H1 (cell line): ENCODE data around the gene CFAP65. TPM values are rescaled to one million over a fixed set of nuclear protein-coding genes. Genes with fewer than 3 reads are reported as not detected.

Experiments
- CTCF ChIA-PET: fragments of 300-600 bp; sonication (Branson Sonifier 250); formaldehyde crosslinking; loops from one replicate; lab custom pipeline; 2021; ENCODE audit not compliant: partially characterized antibody; lab: Charles Lee
- POLR2A ChIA-PET: fragments of 300-600 bp; sonication (Branson Sonifier 250); formaldehyde crosslinking; loops from one replicate; lab custom pipeline; 2021; ENCODE audit warnings: inconsistent platforms; ENCODE audit not compliant: partially characterized antibody; lab: Charles Lee
- DNase-seq, 2 experiments: peaks; one replicate each; pipeline versions ENCODE4 v3.0.0 to v3.0.0-alpha.2; 2010 to 2022; ENCODE audit warnings: low spot score in 2 of 2, low read depth in 1 of 2, mixed read lengths in 1 of 2
- FAIRE-seq: peaks from 2 replicates; lab custom pipeline; 2011; peaks lifted over from hg19 to GRCh38; lab: Jason Lieb, UNC
- H2AFZ ChIP-seq: 2 replicates; pipeline ENCODE4 v1.8.1; 2012; ENCODE audit warnings: low read length, inconsistent platforms
- H2AK5ac ChIP-seq: 2 replicates; pipeline ENCODE4 v1.6.1; 2013; ENCODE audit warnings: low read depth, low read length
- H2BK120ac ChIP-seq: replicated peaks from 2 replicates; pipeline ENCODE3; 2013; ENCODE audit warnings: low read depth, low read length, inconsistent platforms
- H2BK12ac ChIP-seq: 2 replicates; pipeline ENCODE4 v1.6.1; 2013; ENCODE audit warnings: low read depth, low read length
- H2BK15ac ChIP-seq: 2 replicates; pipeline ENCODE4 v1.6.1; 2013; ENCODE audit warnings: low read length
- H2BK20ac ChIP-seq: 2 replicates; pipeline ENCODE4 v1.6.1; 2013; ENCODE audit warnings: low read length
- H2BK5ac ChIP-seq: 2 replicates; pipeline ENCODE4 v1.6.1; 2013; ENCODE audit warnings: low read depth, low read length
- H3K14ac ChIP-seq: 2 replicates; pipeline ENCODE4 v1.6.1; 2013; ENCODE audit warnings: inconsistent platforms; ENCODE audit not compliant: insufficient read length
- H3K18ac ChIP-seq: 2 replicates; pipeline ENCODE4 v1.6.1; 2013; ENCODE audit warnings: low read length; ENCODE audit errors: extremely low read depth
- H3K23ac ChIP-seq: 2 replicates; pipeline ENCODE4 v1.6.1; 2013; ENCODE audit warnings: inconsistent platforms; ENCODE audit not compliant: insufficient read length
- H3K23me2 ChIP-seq: 2 replicates; pipeline ENCODE4 v1.6.1; 2013; ENCODE audit warnings: low read depth, low read length
- H3K27ac ChIP-seq: 2 replicates; pipeline ENCODE4 v1.6.1; 2011; ENCODE audit warnings: low read depth, low read length, inconsistent platforms
- H3K27me3 ChIP-seq, 4 experiments: replicated peaks in 1 of 4; 1 replicate in 1 of 4; 2 replicates in 3 of 4; pipeline versions ENCODE4 v1.6.1 to v1.8.1; 2011 to 2013; ENCODE audit warnings: low read length in 3 of 4, mild to moderate bottlenecking in 3 of 4, inconsistent platforms in 2 of 4, mixed read lengths in 2 of 4, moderate library complexity in 1 of 4; ENCODE audit not compliant: control insufficient read depth in 3 of 4, insufficient read depth in 3 of 4; ENCODE audit errors: extremely low read depth in 1 of 4
- H3K36me3 ChIP-seq, 4 experiments: 2 replicates each; pipeline versions ENCODE4 v1.6.1 to v1.8.1; 2011 to 2013; ENCODE audit warnings: mild to moderate bottlenecking in 4 of 4, low read length in 3 of 4, moderate library complexity in 2 of 4, control low read depth in 1 of 4, inconsistent platforms in 1 of 4; ENCODE audit not compliant: insufficient read depth in 4 of 4, control insufficient read depth in 2 of 4
- H3K4ac ChIP-seq: replicated peaks from 2 replicates; pipeline ENCODE3; 2013; ENCODE audit warnings: low read length, low read depth, mixed read lengths, inconsistent platforms; ENCODE audit not compliant: insufficient read length
- H3K4me1 ChIP-seq, 4 experiments: replicated peaks in 1 of 4; 1 replicate in 1 of 4; 2 replicates in 3 of 4; pipeline versions ENCODE4 v1.6.1 to v1.8.1; 2011 to 2013; ENCODE audit warnings: low read length in 3 of 4, inconsistent platforms in 2 of 4, mixed read lengths in 1 of 4; ENCODE audit not compliant: insufficient read depth in 4 of 4, control insufficient read depth in 3 of 4
- H3K4me2 ChIP-seq, 2 experiments: 2 replicates each; pipeline versions ENCODE4 v1.6.1 to v1.8.1; 2011 to 2013; ENCODE audit warnings: low read depth in 2 of 2, low read length in 2 of 2, control low read depth in 1 of 2, inconsistent platforms in 1 of 2, mild to moderate bottlenecking in 1 of 2; ENCODE audit not compliant: insufficient read depth in 1 of 2
- H3K4me3 ChIP-seq, 4 experiments: fragments of 200-600, 300-600 bp in 1 of 4; sonication (generic), shearing (Covaris generic), sonication (Bioruptor Twin) in 1 of 4; 2 replicates each; pipeline versions ENCODE4 v1.5.1 to v1.8.1; 2011 to 2016; ENCODE audit warnings: low read length in 4 of 4, low read depth in 3 of 4, control low read depth in 2 of 4, inconsistent platforms in 2 of 4, mild to moderate bottlenecking in 2 of 4, mixed read lengths in 1 of 4, moderate library complexity in 1 of 4; ENCODE audit not compliant: insufficient read depth in 2 of 4; ENCODE audit errors: extremely low read depth in 1 of 4
- H3K56ac ChIP-seq: replicated peaks from 2 replicates; pipeline ENCODE3; 2013; ENCODE audit warnings: low read depth, mild to moderate bottlenecking, mixed read lengths, low read length, inconsistent platforms; ENCODE audit not compliant: insufficient read length
- H3K79me1 ChIP-seq: 2 replicates; pipeline ENCODE4 v1.6.1; 2013; ENCODE audit warnings: low read depth, low read length, control low read depth
- H3K79me2 ChIP-seq, 2 experiments: 2 replicates each; pipeline versions ENCODE4 v1.6.1 to v1.8.1; 2012 to 2013; ENCODE audit warnings: low read length in 2 of 2, mild to moderate bottlenecking in 2 of 2, inconsistent platforms in 1 of 2; ENCODE audit not compliant: insufficient read depth in 2 of 2, control insufficient read depth in 1 of 2
- H3K9ac ChIP-seq, 4 experiments: replicated peaks in 1 of 4; 1 replicate in 1 of 4; 2 replicates in 3 of 4; pipeline versions ENCODE4 v1.6.1 to v1.8.1; 2011 to 2013; ENCODE audit warnings: low read depth in 3 of 4, low read length in 3 of 4, control low read depth in 2 of 4, mild to moderate bottlenecking in 2 of 4, moderate library complexity in 2 of 4, inconsistent platforms in 1 of 4; ENCODE audit errors: extremely low read depth in 1 of 4
- H3K9me3 ChIP-seq, 2 experiments: 2 replicates each; pipeline versions ENCODE4 v1.6.1 to v1.8.1; 2012 to 2013; ENCODE audit warnings: mild to moderate bottlenecking in 2 of 2, moderate library complexity in 2 of 2, control low read depth in 1 of 2, inconsistent platforms in 1 of 2, low read depth in 1 of 2, low read length in 1 of 2, mixed read lengths in 1 of 2; ENCODE audit not compliant: insufficient read depth in 2 of 2
- H4K20me1 ChIP-seq, 2 experiments: replicated peaks in 1 of 2; 2 replicates each; pipeline versions ENCODE3 to v1.8.1; 2011 to 2013; ENCODE audit warnings: inconsistent platforms in 2 of 2, low read length in 2 of 2, mild to moderate bottlenecking in 1 of 2; ENCODE audit not compliant: insufficient read depth in 2 of 2, control insufficient read depth in 1 of 2
- H4K5ac ChIP-seq: 2 replicates; pipeline ENCODE4 v1.6.1; 2013; ENCODE audit warnings: low read length, low read depth, mixed read lengths, inconsistent platforms; ENCODE audit not compliant: insufficient read length
- H4K8ac ChIP-seq: 2 replicates; pipeline ENCODE4 v1.8.0; 2013; ENCODE audit warnings: mild to moderate bottlenecking, moderate library complexity, low read length, inconsistent platforms; ENCODE audit not compliant: insufficient read depth; ENCODE audit errors: extremely low read depth
- H4K91ac ChIP-seq: replicated peaks from 2 replicates; pipeline ENCODE3; 2013; ENCODE audit warnings: low read length, mixed read lengths, inconsistent platforms; ENCODE audit not compliant: insufficient read length
- ATF3 ChIP-seq: IDR thresholded peaks from 2 replicates; pipeline ENCODE4 v1.6.1; 2011; ENCODE audit warnings: low read depth, mild to moderate bottlenecking, low read length; ENCODE audit not compliant: insufficient read depth
- BCL11A ChIP-seq, 2 experiments: IDR thresholded peaks; one replicate each; pipeline ENCODE4 v1.6.1; 2011; ENCODE audit warnings: low read depth in 2 of 2, low read length in 2 of 2, mild to moderate bottlenecking in 2 of 2
- CEBPB ChIP-seq: IDR thresholded peaks from 2 replicates; pipeline ENCODE4 v1.6.1; 2012; ENCODE audit warnings: low read depth, low read length
- E2F6 ChIP-seq: IDR thresholded peaks from 2 replicates; pipeline ENCODE4 v1.6.1; 2012; ENCODE audit warnings: inconsistent platforms
- EGR1 ChIP-seq: IDR thresholded peaks from 2 replicates; pipeline ENCODE4 v1.6.1; 2011; ENCODE audit warnings: low read depth, low read length, borderline replicate concordance
- EZH2 ChIP-seq: fragments of 200-600 bp; sonication (generic); IDR thresholded peaks from 2 replicates; pipeline ENCODE4 v1.7.1; 2012; ENCODE audit warnings: low read depth, mild to moderate bottlenecking, moderate library complexity, low read length, inconsistent platforms; ENCODE audit not compliant: severe bottlenecking
- JUND ChIP-seq: IDR thresholded peaks from 2 replicates; pipeline ENCODE4 v1.6.1; 2011; ENCODE audit warnings: mild to moderate bottlenecking, improper control_type of control experiment, low read length
- MAFK ChIP-seq: IDR thresholded peaks from 2 replicates; pipeline ENCODE4 v1.6.1; 2012; ENCODE audit warnings: low read depth, mild to moderate bottlenecking, improper control_type of control experiment, low read length
- RBBP5 ChIP-seq: IDR thresholded peaks from 2 replicates; pipeline ENCODE4 v1.7.1; 2012; ENCODE audit warnings: low read depth, mild to moderate bottlenecking, inconsistent platforms, low read length, moderate library complexity, borderline replicate concordance
- RXRA ChIP-seq: IDR thresholded peaks from 2 replicates; pipeline ENCODE4 v1.6.1; 2011; ENCODE audit warnings: low read depth, mild to moderate bottlenecking, low read length, moderate library complexity; ENCODE audit not compliant: insufficient read depth
- TAF7 ChIP-seq: optimal IDR thresholded peaks from 2 replicates; pipeline ENCODE3; 2011; ENCODE audit warnings: low read depth, mild to moderate bottlenecking, inconsistent platforms, low read length, moderate library complexity, borderline replicate concordance
- USF2 ChIP-seq: IDR thresholded peaks from 2 replicates; pipeline ENCODE4 v1.6.1; 2011; ENCODE audit warnings: low read length, improper control_type of control experiment
- WGBS, 2 experiments: shearing (Covaris generic) in 1 of 2; methylation state at CpG; one replicate each; pipeline versions ENCODE4 v1.1.6 to v1.1.7; 2013 to 2015; ENCODE audit warnings: low lambda C conversion rate in 2 of 2, mixed read lengths in 2 of 2, inconsistent platforms in 1 of 2, low coverage in 1 of 2, missing lambda C conversion rate in 1 of 2; ENCODE audit not compliant: insufficient replicate concordance in 2 of 2, insufficient coverage in 1 of 2, insufficient read length in 1 of 2; ENCODE audit errors: extremely low coverage in 1 of 2, missing lambda C conversion rate in 1 of 2; 5-methylcytosine and 5-hydroxymethylcytosine counted together
- polyA plus RNA-seq, 7 experiments: library from polyadenylated mRNA; depleted of rRNA in 3 of 7; stranded (reverse) in 5 of 7; unstranded in 2 of 7; fragments of >200 nt in 5 of 7; fragments of 200-250 nt in 2 of 7; gene quantifications; 1 replicate in 5 of 7; 2 replicates in 1 of 7; 4 replicates in 1 of 7; pipeline versions ENCODE4 v1.2.1 to v1.2.3, GENCODE V29; 2011 to 2013; ENCODE audit warnings: missing spikeins in 2 of 7, mixed read lengths in 2 of 7
- total RNA-seq: library from RNA; stranded (reverse); fragmentation: NEBNext Ultra II Directional; extraction: Animal tissue kit (Norgen Biotek cat#: 25700); gene quantifications from 2 replicates; pipeline ENCODE4 v1.2.1, GENCODE V29; 2021

The CFAP65 gene
- total and polyA plus RNA-seq, 2 of the 8 experiments (the other 6 are each of a cell fraction or from before 2014, with no cell fraction given): 0.19 to 0.45 TPM

- Histone ChIP-seq H4K20me1 (no peaks in the 10 kb centered on the region), H2AFZ (no peak overlapping the region), H3K4me1 (no peaks in the 10 kb centered on the region), H3K9ac (no peak overlapping the region), H3K9me3 (no peaks in the 10 kb centered on the region), H2BK120ac (no peak overlapping the region), H2AK5ac (no peak overlapping the region), H3K27ac (no peak overlapping the region), H4K8ac (no peak overlapping the region), H3K18ac (no peak overlapping the region), H2BK15ac (no peak overlapping the region), H4K5ac (no peak overlapping the region), H3K27me3 (peaks cover 4 to 24% (median 16%) of the 10 kb centered on the region in 4 experiments), H3K14ac (no peak overlapping the region), H2BK20ac (no peak overlapping the region), H3K4ac (no peak overlapping the region), H4K91ac (no peak overlapping the region), H3K79me1 (no peaks in the 10 kb centered on the region), H2BK12ac (no peak overlapping the region), H3K23me2 (no peaks in the 10 kb centered on the region), H3K79me2 (no peaks in the 10 kb centered on the region), H3K4me3 (no peak overlapping the region), H3K56ac (no peak overlapping the region), H3K23ac (no peak overlapping the region), H3K4me2 (no peak overlapping the region), H3K36me3 (no peaks in the 10 kb centered on the region), H2BK5ac (no peak overlapping the region)
- no peak for DNase-seq
- no peak for FAIRE-seq
- ChIA-PET POLR2A (interaction anchor here (1.5 kb wide), 1 partner anchor 11 kb away, joined by 3 read pairs; no protein-coding TSS in a partner anchor), CTCF (interaction anchor here (0.7 to 14.7 kb wide), 18 partner anchors 7 to 326 kb away, joined by 3 to 154 read pairs (median 16); partner anchors contain the start of genes CRYBA2 and IHH)
- 67% methylated on average over 2 of the region's 2 CpGs; no CpG with 5 or more reads in 1 of the 2 experiments for WGBS, 2 experiments
- TF ChIP-seq BCL11A (IDR thresholded peaks at IDR 0.05; ENCODE audit: low read depth in 2 of 2, low read length in 2 of 2) (no peak), EGR1 (no peak), ATF3 (no peak), E2F6 (no peak), TAF7 (no peak), USF2 (no peak), EZH2 (no peak), CEBPB (no peak), MAFK (no peak), RBBP5 (no peak), JUND (no peak), RXRA (no peak)
Observed at GRCh38 chr2:219009294-219009693, 32.0 kb downstream of the CFAP65 start.
